Subcutaneous adipose tissue (tissue), 4 donors: Measurements from ENCODE around the gene STK11IP. TPM values are rescaled to one million over a fixed set of nuclear protein-coding genes. Genes with fewer than 3 reads are reported as not detected.

Experiments
- small RNA-seq: library from RNA; depleted of rRNA; stranded (forward); fragments of <200 nt; gene quantifications from one replicate; pipeline ENCODE3, GENCODE V24; 2016
- total RNA-seq, 4 donors: library from RNA; depleted of rRNA; stranded (reverse); fragments of >200 nt; gene quantifications; one replicate each; pipeline ENCODE4 v1.1.0, GENCODE V29; 2016
- TF ChIP-seq, protein P1 (sequence below): fragments of 450-650 bp; IDR thresholded peaks from one replicate; pipeline ENCODE4 v1.5.1; 2016; ENCODE audit warnings: low read depth, mild to moderate bottlenecking, control low read depth, antibody characterized with exemption, moderate library complexity

Gene STK11IP
- total RNA-seq, 4 donors from 2014 or later: 5.4 to 20.5 (median 10.4) TPM

DNA sequence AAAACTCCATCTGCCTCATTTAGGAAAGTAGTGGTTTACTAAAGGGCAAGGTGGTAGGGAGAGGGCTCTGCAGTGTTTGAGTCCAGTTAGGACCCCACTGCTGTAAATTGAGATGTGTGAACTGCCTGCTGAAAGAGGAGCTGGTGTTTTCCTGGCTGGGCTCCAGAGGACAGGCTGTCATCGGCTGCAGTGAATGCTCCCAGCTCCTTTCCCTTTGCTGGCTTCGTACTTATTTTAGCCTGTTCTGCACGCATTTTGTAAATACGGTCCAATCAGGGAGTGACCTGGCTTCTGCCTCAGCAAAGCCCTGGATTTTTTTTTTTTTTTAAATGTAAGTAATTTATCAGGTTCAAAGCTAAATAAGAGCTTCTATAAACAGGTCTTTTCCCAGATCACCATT, 67.3 kb downstream of the STK11IP start:
- TF ChIP-seq, protein P1, sequence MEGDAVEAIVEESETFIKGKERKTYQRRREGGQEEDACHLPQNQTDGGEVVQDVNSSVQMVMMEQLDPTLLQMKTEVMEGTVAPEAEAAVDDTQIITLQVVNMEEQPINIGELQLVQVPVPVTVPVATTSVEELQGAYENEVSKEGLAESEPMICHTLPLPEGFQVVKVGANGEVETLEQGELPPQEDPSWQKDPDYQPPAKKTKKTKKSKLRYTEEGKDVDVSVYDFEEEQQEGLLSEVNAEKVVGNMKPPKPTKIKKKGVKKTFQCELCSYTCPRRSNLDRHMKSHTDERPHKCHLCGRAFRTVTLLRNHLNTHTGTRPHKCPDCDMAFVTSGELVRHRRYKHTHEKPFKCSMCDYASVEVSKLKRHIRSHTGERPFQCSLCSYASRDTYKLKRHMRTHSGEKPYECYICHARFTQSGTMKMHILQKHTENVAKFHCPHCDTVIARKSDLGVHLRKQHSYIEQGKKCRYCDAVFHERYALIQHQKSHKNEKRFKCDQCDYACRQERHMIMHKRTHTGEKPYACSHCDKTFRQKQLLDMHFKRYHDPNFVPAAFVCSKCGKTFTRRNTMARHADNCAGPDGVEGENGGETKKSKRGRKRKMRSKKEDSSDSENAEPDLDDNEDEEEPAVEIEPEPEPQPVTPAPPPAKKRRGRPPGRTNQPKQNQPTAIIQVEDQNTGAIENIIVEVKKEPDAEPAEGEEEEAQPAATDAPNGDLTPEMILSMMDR: no peak

DNA sequence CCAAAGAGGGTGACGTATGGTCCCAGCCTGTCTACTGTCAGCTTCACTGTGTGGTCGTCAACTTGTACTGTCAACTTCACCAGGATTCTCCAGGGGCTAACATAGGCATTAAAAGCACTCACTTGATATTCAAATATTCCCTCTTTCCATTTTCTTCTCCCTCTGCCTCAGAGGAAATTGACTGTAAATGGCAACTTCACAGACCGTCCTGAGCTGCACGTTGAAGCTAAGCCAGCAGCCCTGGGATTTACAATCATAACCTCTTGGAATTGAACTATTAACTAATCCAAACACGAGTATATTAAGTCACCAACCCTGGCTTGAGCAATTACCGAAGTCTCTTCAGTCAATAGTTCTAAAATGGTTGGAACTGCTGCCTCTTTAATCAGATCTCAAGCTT, 68.3 kb downstream of the STK11IP start:
- TF ChIP-seq, protein P1: no peak

Small RNA genes lying within 50 kb of the gene (small RNA-seq; reads per million reads assigned to genes)
- gene MIR3132: not detected
- gene RN7SKP213: not detected

Other genes starting within 250 kb of the STK11IP start
- 10 to 100 TPM; 45.0 to 98.5 (median 54.1) TPM for gene DNPEP, start 209.9 kb upstream of the STK11IP start, total RNA-seq
- gene DES, start 179.5 kb upstream of the STK11IP start, total RNA-seq: 10 to 100 TPM in 2 of 4 donors, 1 to 10 TPM in 2; 3.1 to 28.8 (median 13.3) TPM
- gene SPEG, start 163.0 kb upstream of the STK11IP start, total RNA-seq: 1 to 10 TPM in 3 of 4 donors, under 1 TPM in 1; 0.49 to 5.9 (median 2.9) TPM
- gene GMPPA, start 99.0 kb upstream of the STK11IP start, total RNA-seq: 10 to 100 TPM; 16.3 to 38.2 (median 18.2) TPM
- not detected for gene ASIC4, start 83.4 kb upstream of the STK11IP start, total RNA-seq
- 10 to 100 TPM in 3 of 4 donors, 1 to 10 TPM in 1; 7.8 to 41.6 (median 24.7) TPM for gene CHPF, start 54.0 kb upstream of the STK11IP start, total RNA-seq
- 1 to 10 TPM in 2 of 4 donors, under 1 TPM in 1, not detected in 1; 0.68 to 1.7 (median 1.5) TPM for gene TMEM198, start 53.8 kb upstream of the STK11IP start, total RNA-seq
- 100 to 1,000 TPM in 1 of 4 donors, 10 to 100 TPM in 3; 37.5 to 118 (median 51.6) TPM for gene OBSL1, start 26.3 kb upstream of the STK11IP start, total RNA-seq
- gene INHA, start 25.5 kb upstream of the STK11IP start, total RNA-seq: 1 to 10 TPM in 1 of 4 donors, under 1 TPM in 1, not detected in 2; 0.66 to 1.5 TPM
- gene SLC4A3, start 29.8 kb downstream of the STK11IP start, total RNA-seq: 1 to 10 TPM in 3 of 4 donors, under 1 TPM in 1; 0.65 to 5.7 (median 1.8) TPM